Measurements from ENCODE around the gene CAST.
A peak's percentile ranks its signal among the peaks of the same experiment; 100 is the strongest.

Gene CAST

DNA sequence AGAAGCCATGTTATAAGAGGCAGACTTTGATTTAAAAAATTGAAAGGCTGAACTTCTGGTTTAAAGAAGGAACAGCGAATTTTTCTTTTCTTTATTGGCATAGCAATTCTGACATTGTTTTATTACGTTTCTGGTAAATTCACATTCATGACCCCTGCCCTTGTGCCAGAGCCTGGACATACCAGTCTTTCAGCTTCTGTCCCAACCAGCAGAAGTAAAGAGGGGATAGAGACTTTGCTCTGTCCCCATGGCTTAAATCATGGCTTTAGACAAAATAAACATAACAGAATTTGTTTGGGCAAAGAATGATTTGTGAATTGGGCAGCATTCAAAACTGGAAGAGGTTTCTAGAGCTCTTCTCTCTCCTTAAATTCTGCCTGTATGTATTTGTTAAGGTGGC is 15.3 kb downstream of the CAST start:
- no peak for DNase-seq (ENCODE audit: low spot score in 2 of 2)
- peaks cover 51% of the 10 kb centered on the region for H3K36me3 Mint-ChIP-seq
- ATAC-seq = no peak
- no peak overlapping the region for H3K27ac Mint-ChIP-seq
- H3K9me3 Mint-ChIP-seq = no peaks in the 10 kb centered on the region
- H3K4me1 Mint-ChIP-seq = peaks cover 17% of the 10 kb centered on the region
- H3K4me3 Mint-ChIP-seq = no peak overlapping the region

GRCh38 chr5:96679293-96679692 is 17.1 kb downstream of the CAST start:
- H3K36me3 Mint-ChIP-seq = peaks cover 51% of the 10 kb centered on the region
- no peak overlapping the region for H3K4me3 Mint-ChIP-seq
- no peak for ATAC-seq
- peaks cover 30% of the 10 kb centered on the region for H3K4me1 Mint-ChIP-seq
- no peak overlapping the region for H3K27ac Mint-ChIP-seq
- DNase-seq (ENCODE audit: low spot score in 2 of 2) = no peak
- H3K9me3 Mint-ChIP-seq = no peaks in the 10 kb centered on the region

DNA sequence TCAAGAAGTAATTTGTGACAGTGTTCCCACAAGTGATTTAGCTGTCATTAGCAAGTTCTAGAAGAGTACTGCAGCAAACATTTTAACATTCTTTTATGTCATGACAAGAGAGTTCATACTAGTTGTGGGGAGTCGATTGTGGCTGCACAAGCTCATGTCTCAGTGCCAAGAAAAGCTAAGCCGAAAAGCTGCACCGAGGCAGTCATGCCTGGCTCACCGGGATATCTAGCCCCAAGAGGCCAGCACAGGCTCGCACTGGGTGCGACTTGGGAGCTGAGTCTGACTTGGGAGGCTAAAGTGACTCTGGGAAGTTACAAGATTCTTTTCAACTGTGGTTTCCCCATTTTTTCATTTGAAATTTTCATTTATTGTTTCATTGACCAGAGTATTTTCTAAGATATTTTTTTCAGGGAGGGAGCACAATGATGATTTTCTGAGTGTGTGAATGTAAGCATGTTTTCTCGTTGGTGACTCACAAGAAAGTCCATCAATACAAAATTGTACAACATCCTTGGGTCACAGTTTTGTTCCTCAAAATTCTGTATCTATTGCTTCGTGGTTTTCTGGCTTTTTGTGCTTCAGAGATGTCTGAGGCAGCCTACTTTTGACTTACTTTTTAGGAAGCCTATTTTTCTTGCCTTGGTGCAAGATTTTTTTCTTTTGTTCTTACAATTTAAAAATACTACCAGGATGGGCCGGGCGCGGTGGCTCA is 18.7 kb downstream of the CAST start:
- H3K9me3 Mint-ChIP-seq = no peaks in the 10 kb centered on the region
- H3K27ac Mint-ChIP-seq = no peak overlapping the region
- peaks cover 46% of the 10 kb centered on the region for H3K36me3 Mint-ChIP-seq
- DNase-seq (ENCODE audit: low spot score in 2 of 2) (no peak), ATAC-seq (no peak)
- no peak overlapping the region for H3K4me3 Mint-ChIP-seq
- H3K4me1 Mint-ChIP-seq = peaks cover 28% of the 10 kb centered on the region

GRCh38 chr5:96683392-96683791 is 21.2 kb downstream of the CAST start:
- Mint-ChIP-seq H3K36me3 (peaks cover 34% of the 10 kb centered on the region), H3K4me1 (peaks cover 41% of the 10 kb centered on the region), H3K27ac (peak overlapping the region; percentile 27), H3K9me3 (no peaks in the 10 kb centered on the region), H3K4me3 (no peak overlapping the region)
- ATAC-seq (peak; percentile 91), DNase-seq (ENCODE audit: low spot score in 2 of 2) (no peak)

DNA sequence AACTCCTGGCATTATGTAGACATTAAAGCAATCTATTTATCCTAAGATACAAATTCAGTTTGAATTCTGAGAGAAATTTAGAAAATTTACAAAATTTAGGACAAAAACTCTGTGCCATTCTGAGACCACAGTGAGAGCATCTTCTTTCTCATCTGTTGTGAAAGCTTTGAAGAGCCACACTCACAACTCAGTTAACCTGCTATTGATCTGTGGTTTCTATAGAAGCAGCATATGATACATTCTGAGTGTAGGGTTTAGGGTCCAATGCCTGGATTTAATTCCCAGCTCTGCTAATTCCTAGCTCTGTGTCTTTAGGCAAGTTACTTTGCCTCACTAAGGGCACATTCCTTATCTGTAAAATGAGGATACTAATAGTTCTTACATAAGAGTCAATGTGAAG is 21.6 kb downstream of the CAST start:
- Mint-ChIP-seq H3K4me3 (no peak overlapping the region), H3K36me3 (peaks cover 30% of the 10 kb centered on the region), H3K9me3 (no peaks in the 10 kb centered on the region), H3K27ac (peak overlapping the region; percentile 27), H3K4me1 (peaks cover 40% of the 10 kb centered on the region)
- DNase-seq (ENCODE audit: low spot score in 2 of 2) = no peak
- peak; percentile 57 for ATAC-seq

- no peak overlapping the region for H3K4me3 Mint-ChIP-seq
- H3K9me3 Mint-ChIP-seq = no peaks in the 10 kb centered on the region
- H3K4me1 Mint-ChIP-seq = peaks cover 33% of the 10 kb centered on the region
- peaks cover 9% of the 10 kb centered on the region for H3K36me3 Mint-ChIP-seq
- DNase-seq (ENCODE audit: low spot score in 2 of 2) = no peak
- ATAC-seq = peak; percentile 58
- H3K27ac Mint-ChIP-seq = peak overlapping the region; percentile 9
Measured at GRCh38 chr5:96687080-96687479, 24.9 kb downstream of the CAST start.

DNA sequence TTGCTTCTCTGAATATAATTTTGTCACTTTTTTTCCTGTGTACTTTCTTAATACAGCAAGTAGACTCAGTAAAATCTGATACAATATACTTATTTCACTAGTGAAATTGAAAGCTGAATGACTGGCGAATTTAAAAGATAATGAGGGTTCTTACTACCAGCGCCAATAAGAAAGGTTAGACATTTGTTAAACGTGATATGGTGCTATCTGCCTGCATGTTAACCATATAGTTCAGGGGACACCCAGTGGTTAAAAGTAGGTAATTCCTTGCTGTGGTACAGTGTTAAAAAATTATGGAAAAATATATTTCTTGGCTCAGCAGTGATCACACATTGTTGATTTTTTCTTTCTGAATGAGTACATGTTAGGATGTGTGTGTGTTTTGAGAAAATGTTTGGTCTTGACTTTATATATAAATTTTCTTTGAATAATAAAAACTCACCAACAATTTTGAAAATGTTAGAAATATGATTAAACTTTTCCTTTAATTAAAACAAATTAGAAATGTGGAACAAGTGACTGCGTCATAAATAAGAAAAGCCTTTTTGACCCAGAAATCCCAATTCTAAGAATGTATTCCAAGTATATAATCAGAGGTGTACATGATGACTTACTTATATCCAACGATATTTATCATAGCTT is 25.8 kb downstream of the CAST start:
- Mint-ChIP-seq H3K27ac (no peak overlapping the region), H3K4me1 (peaks cover 31% of the 10 kb centered on the region), H3K9me3 (no peaks in the 10 kb centered on the region), H3K4me3 (no peak overlapping the region), H3K36me3 (peaks cover 9% of the 10 kb centered on the region)
- peak; percentile 71 for ATAC-seq
- no peak for DNase-seq (ENCODE audit: low spot score in 2 of 2)

DNA sequence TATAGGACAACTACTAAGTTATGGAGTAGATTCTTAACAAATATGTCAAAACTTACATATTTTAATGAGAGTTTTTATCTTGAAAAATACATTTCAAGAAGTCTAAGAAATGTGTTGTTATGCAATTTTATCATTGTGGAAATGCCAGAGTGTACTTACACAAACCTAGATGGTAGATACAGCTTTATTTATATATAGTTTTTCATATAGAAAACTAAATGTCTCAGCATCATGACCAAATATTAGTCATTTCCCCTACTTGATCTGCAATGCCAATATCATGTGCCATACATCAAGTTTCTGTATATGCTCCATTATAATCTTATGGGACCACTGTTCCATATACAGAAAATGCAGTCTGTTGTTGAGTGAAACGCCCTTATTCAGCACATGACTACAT is 28.7 kb downstream of the CAST start:
- Mint-ChIP-seq H3K36me3 (peaks cover 14% of the 10 kb centered on the region), H3K27ac (no peak overlapping the region), H3K4me1 (peaks cover 21% of the 10 kb centered on the region), H3K4me3 (no peak overlapping the region), H3K9me3 (no peaks in the 10 kb centered on the region)
- DNase-seq (ENCODE audit: low spot score in 2 of 2) (no peak), ATAC-seq (no peak)

DNA sequence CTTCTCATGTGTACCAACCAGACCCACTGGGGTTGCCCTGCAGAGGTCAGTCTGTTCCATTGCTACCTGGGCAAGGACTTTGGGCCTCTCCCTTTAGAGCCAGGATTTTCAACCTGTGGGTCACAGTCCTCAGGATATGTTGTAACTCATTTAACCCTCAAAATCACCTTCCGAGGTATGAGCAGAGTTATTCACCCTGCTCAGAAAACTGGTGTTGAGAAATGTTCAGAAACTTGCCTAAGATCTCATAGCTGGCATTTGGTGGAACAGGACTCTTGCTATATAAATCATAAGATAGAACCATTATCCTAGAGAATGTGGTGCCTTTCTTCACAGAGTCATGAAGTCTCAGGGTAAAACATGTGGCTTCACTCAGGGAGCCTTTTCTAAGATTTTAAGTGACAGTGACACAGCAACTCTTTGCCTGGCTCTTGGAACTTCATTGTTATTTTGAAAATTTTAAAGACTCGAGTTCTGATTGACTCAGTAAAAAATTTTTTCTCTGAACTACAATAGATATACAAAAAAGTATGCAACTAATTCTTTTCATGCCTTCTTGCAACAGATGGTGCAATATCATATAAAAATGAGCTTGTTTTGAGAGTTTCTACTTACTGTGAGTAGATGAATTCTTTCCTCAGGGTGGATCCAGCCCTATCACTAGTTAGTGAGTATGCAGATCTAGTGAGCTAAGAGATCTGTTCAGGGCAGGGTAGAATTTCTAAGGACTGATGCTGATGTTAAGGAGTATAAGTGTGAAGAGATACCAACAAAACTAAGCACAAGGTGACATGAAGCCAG is 29.5 kb downstream of the CAST start:
- H3K36me3 Mint-ChIP-seq = peaks cover 18% of the 10 kb centered on the region
- ATAC-seq (no peak), DNase-seq (ENCODE audit: low spot score in 2 of 2) (no peak)
- H3K4me3 Mint-ChIP-seq = no peak overlapping the region
- no peaks in the 10 kb centered on the region for H3K9me3 Mint-ChIP-seq
- no peak overlapping the region for H3K27ac Mint-ChIP-seq
- peaks cover 12% of the 10 kb centered on the region for H3K4me1 Mint-ChIP-seq

DNA sequence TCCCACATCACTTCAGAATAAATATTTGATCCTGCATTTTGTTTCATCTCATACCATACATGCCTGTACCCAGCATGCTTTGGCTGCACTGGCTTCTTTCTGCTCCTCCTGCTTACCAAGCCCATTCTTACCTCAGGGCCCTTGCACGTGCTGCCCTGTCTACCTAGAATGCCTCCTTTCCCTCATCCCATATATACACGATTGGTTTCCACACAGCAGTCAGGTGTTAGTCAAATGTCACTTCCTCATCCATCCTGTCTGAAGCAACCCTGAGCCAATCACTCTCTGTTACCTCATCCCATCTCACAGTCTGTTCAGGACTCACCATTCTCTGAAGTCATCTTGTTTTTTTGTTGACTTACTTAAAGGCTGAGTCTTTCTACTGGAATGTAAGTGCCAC is 30.3 kb downstream of the CAST start:
- Mint-ChIP-seq H3K36me3 (peaks cover 26% of the 10 kb centered on the region), H3K4me3 (no peak overlapping the region), H3K27ac (no peak overlapping the region), H3K4me1 (peaks cover 7% of the 10 kb centered on the region), H3K9me3 (no peaks in the 10 kb centered on the region)
- DNase-seq (ENCODE audit: low spot score in 2 of 2) (no peak), ATAC-seq (peak; percentile 51)

GRCh38 chr5:96699186-96699820 is 37.1 kb downstream of the CAST start:
- ATAC-seq (no peak), DNase-seq (ENCODE audit: low spot score in 2 of 2) (no peak)
- Mint-ChIP-seq H3K9me3 (no peaks in the 10 kb centered on the region), H3K36me3 (peaks cover 42% of the 10 kb centered on the region), H3K4me3 (no peak overlapping the region), H3K27ac (peak overlapping the region; percentile 19), H3K4me1 (peaks cover 29% of the 10 kb centered on the region)

GRCh38 chr5:96702503-96703383 is 40.6 kb downstream of the CAST start:
- Mint-ChIP-seq H3K9me3 (no peaks in the 10 kb centered on the region), H3K27ac (peak overlapping the region; percentile 94), H3K4me1 (peaks cover 46% of the 10 kb centered on the region), H3K36me3 (peaks cover 21% of the 10 kb centered on the region), H3K4me3 (peak overlapping the region; percentile 89)
- ATAC-seq (peak; percentile 92), DNase-seq (ENCODE audit: low spot score in 2 of 2) (peak; percentile 58 to 80)

- Mint-ChIP-seq H3K9me3 (no peaks in the 10 kb centered on the region), H3K4me3 (peak overlapping the region; percentile 89), H3K36me3 (peaks cover 17% of the 10 kb centered on the region), H3K4me1 (peaks cover 47% of the 10 kb centered on the region), H3K27ac (peak overlapping the region; percentile 94)
- DNase-seq (ENCODE audit: low spot score in 2 of 2) = no peak
- no peak for ATAC-seq
Measured at GRCh38 chr5:96703384-96703920, 41.3 kb downstream of the CAST start.

DNA sequence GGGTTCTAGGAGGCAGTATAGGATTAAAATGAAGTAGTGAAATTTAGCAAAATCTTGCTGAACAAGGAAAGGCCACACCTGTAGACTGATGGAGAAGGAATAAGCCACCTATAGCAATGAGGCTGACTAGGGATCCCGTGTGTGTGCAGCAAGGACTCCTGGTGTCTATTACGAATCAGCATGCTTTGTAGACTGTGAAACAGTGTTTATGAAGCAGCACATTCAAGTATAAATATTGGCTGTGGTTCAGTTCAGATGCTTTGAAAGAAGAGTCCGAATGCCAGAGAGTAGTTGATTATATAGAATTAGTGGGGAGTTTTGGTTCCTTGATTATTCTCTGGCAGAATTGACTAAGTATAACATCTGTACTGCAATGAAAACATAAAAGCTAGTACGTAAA is 41.8 kb downstream of the CAST start:
- H3K4me1 Mint-ChIP-seq = peaks cover 53% of the 10 kb centered on the region
- H3K4me3 Mint-ChIP-seq = peak overlapping the region; percentile 89
- H3K27ac Mint-ChIP-seq = peak overlapping the region; percentile 94

More for the DNA sequence above, 41.8 kb downstream of the CAST start:
- DNase-seq (ENCODE audit: low spot score in 2 of 2) = no peak
- no peaks in the 10 kb centered on the region for H3K9me3 Mint-ChIP-seq
- ATAC-seq = no peak
- H3K36me3 Mint-ChIP-seq = peaks cover 20% of the 10 kb centered on the region

Data from stimulated activated effector memory CD8-positive, alpha-beta T cell treated with anti-CD3 and anti-CD28 coated beads, Interleukin-12 subunit alpha, Interleukin-12 subunit beta, amount 100 ng/mL, for 72 hours (primary cell).